HG03280 (cell line): ENCODE results near the gene PUS7.
"Not testable (repeated sequence)": the region's sequence is repeated elsewhere in the genome, so short reads cannot be mapped to it uniquely, and the experiment has no call there.

ENCODE experiments used
- ATAC-seq: cut with Tn5 transposase; IDR thresholded peaks from one replicate; pipeline ENCODE4 v1.9.1; 2021; ENCODE audit warnings: mild to moderate bottlenecking, moderate library complexity; ENCODE audit not compliant: unreplicated experiment

The PUS7 gene, protein sequence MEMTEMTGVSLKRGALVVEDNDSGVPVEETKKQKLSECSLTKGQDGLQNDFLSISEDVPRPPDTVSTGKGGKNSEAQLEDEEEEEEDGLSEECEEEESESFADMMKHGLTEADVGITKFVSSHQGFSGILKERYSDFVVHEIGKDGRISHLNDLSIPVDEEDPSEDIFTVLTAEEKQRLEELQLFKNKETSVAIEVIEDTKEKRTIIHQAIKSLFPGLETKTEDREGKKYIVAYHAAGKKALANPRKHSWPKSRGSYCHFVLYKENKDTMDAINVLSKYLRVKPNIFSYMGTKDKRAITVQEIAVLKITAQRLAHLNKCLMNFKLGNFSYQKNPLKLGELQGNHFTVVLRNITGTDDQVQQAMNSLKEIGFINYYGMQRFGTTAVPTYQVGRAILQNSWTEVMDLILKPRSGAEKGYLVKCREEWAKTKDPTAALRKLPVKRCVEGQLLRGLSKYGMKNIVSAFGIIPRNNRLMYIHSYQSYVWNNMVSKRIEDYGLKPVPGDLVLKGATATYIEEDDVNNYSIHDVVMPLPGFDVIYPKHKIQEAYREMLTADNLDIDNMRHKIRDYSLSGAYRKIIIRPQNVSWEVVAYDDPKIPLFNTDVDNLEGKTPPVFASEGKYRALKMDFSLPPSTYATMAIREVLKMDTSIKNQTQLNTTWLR

DNA sequence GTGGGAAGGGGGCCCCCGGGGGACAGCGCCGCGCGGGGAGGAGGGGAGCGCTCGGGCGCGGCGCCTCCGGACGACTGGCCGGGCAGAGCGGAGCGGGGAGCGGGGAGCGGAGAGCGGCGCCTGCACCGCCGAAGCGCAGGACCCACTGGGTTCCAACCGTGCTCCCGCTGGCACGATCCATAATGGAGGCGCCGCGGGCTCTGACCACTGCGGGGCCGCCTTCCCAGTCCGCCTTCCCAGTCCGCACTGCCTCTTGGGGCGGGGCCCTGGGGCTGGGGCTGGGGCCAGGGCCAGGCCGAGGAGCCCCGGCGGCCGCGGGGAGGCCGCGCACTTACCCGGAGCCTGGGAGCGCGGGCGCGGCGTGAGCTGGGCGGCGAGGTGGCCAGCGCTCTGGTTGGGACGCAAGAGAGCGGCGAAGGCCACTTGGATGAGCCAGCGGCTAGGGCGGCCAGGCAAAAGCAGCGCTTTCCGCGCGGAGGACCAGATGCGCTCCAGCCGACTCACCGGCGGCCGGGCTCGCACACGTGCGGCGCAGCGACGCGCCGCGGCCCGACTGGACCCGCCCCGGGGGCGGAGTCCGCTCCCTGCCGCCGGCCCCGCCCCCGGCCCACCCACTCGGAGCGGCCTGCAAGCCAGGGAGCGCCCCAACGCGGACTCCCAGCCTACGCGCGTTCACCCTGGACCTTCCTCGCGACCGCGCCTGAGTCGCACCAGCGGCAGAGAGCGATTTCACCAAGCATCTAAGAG is at the start of gene PUS7:
Gene PUS7, minus strand, starts transcription at position 555 of the 747 bp plus-strand sequence. CDS start 13,759 bp downstream, outside the sequence.
- ATAC-seq = peak; percentile 92

GRCh38 chr7:105567821-105568220 is 45.8 kb upstream of the PUS7 start:
- ATAC-seq = no peak

GRCh38 chr7:105567024-105567423 is 45.0 kb upstream of the PUS7 start:
- ATAC-seq = no peak

DNA sequence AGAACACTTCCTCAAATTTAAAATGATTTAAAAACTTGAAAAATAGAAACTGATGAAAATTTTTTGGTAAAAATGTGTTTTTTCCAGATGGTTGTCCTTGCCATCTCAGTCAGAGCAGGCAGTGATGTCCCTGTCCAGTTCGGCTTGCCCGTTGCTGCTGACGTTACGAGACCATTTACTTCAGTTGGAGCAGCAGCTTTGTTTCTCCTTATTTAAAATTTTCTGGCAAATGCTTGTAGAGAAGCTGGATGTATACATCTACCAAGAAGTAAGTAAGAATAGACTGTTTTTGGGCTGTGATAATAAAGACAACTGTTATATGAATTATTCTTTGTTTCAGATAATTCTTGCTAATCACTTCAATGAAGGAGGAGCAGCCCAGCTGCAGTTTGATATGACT is 43.1 kb upstream of the PUS7 start:
- ATAC-seq = no peak

GRCh38 chr7:105559926-105560325 is 37.9 kb upstream of the PUS7 start:
- no peak for ATAC-seq

DNA sequence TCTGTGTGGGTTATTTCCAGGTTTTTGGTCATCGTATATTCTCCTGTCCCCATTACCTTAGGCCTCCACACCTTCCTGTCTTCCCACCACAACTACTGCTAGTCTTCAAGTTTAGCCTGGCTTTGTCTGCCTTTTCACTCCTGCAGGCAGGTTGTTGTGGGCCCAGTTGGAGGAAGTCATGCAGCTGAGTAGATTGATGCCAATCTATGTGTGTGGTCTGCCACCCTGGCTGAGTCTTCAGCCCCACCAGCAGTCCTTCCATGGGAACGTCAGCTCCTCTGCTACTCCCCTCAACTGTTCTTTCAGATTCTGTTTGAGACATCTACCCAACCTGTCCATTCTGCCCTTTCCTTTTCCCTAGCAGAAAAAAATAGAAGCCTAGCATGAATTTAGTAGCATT is 16.3 kb upstream of the PUS7 start:
- ATAC-seq = no peak

- ATAC-seq = no peak
These were observed 10.8 kb upstream of the PUS7 start for GRCh38 chr7:105532709-105533460.

DNA sequence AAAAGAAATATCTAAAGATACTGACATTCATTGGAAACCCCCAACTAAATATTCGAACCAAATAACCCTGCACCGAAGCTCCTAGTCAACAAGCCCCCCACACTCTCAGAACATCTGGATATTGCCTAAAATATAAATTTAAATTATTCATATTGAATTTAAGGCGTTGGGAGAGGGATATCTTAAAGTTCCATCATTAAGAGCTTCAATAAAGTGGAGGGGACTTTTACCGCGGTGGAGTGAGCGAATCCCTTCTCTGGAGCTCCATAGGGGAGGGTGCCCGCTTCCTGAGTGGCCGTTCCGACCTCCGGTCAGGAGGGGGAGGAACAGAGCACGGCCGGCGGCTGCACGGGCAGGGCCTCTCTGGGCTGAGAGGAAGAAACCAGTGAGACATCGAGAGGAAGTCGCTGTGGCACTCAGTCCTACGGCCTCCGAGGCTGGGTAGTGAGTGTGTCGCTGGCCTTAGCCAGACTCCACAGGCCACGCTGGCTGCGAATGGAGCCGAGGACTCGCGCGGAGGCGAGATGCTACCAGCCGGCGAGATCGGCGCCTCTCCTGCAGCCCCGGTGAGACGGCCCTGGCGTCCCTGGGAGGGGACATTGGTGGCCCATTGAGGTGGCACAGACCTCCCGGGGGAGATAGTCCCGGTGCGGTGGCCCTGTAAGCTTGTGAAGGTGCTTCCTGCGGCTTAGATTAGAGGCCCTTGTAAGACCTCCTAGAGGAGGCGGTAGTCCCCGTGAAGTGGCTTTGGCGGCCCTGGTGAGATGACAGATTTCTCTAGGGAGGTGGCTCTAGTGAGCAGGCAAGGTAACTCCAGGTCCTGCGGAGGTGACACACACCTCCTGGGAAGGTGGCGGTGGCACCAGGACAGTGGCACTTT is 10.0 kb upstream of the PUS7 start, which contains the start of gene RINT1:
Gene RINT1, plus strand, starts transcription at position 410 of the 880 bp plus-strand sequence. Its CDS starts 115 bp downstream, at position 525.
- ATAC-seq = peak; percentile 90

DNA sequence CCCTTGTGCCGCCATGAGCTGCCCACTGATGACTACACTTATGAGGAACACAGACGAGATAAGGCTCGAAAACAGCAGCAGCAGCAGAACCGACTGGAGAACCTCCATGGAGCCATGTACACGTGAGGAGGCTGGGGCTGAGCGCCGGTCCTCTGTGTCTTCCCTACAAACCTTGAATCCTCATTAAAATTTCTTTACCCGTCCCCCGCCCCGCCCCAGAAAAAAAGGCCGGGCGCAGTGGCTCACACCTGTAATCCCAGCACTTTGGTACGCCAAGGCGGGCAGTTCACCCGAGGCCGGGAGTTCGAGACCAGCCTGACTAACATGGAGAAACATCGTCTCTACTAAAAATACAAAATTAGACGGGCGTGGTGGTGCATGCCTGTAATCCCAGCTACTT is 8.5 kb upstream of the PUS7 start:
- ATAC-seq = no peak

- no peak for ATAC-seq
These were observed 8.1 kb upstream of the PUS7 start for GRCh38 chr7:105530126-105530525.

GRCh38 chr7:105527737-105528136 is 5.7 kb upstream of the PUS7 start:
- ATAC-seq = not testable (repeated sequence)

GRCh38 chr7:105524840-105525239 is 2.8 kb upstream of the PUS7 start:
- no peak for ATAC-seq

DNA sequence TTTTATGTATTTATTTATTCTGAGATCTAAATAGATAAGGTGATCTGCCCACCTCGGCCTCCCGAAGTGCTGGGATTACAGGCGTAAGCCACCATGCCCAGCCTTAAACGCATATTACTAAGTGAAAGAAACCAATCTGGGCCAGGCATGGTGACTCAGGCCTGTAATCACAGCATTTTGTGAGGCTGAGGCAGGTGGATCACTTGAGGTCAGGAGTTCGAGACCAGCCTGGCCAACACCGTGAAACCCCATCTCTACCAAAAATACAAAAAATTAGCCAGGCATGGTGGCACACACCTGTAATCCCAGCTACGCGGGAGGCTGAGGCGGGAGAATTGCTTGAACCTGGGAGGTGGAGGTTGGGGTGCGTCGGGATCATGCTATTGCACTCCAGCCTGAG is 2.4 kb upstream of the PUS7 start:
- ATAC-seq = not testable (repeated sequence)

GRCh38 chr7:105521027-105521716 is 899 bp downstream of the PUS7 start:
- peak; percentile 38 for ATAC-seq

DNA sequence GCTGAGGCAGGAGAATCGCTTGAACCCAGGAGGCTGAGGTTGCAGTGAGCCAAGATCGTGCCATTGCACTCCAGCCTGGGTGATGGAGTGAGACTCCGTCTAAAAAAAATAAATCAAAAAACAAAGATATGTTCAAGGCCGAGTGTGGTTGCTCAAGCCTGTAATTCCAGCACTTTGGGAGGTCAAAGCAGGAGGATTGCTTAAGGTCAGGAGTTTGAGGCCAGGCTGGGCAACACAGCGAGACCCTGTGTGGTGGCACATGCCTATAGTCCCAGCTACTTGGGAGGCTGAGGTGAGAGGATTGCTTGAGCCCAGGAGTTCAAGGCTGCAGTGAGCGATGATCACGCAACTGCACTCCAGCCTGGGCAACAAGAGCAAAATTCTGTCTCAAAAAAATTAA is 1.5 kb downstream of the PUS7 start:
- ATAC-seq = not testable (repeated sequence)

- no peak for ATAC-seq
These were observed 2.7 kb downstream of the PUS7 start for GRCh38 chr7:105519353-105519752.

GRCh38 chr7:105515610-105516009 is 6.5 kb downstream of the PUS7 start:
- ATAC-seq = not testable (repeated sequence)

DNA sequence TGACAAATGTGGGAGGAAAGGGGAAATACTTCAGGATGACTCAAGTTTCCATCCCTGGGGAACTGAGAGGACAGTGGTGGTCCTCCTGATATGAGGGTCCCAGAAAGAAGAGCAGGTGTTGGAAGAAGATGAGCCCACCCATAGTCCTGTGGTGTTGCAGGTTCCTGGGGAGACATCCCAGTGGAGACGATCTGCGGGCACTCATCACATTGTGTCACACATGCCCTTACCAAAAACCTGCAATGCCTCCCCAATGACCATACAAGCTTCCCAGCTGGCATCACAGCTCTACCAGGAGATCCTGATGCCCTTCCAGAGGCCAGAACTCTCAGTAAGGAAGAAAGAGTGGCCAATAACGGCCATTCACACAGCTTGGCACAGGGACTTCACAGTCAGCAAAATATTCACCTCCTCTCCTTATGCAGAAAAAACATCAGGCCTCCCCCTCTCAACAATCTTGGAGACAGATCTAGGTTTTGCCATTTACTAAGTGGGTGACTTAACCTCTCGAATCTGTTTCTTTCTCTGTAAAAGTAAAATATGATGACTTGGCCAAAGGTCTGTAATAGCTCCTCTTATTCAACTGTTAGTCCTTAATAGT is 9.0 kb downstream of the PUS7 start:
- ATAC-seq = no peak

GRCh38 chr7:105512415-105512814 is 9.7 kb downstream of the PUS7 start:
- no peak for ATAC-seq
